Gastroesophageal sphincter (tissue), 3 donors: ENCODE data around the gene LGR5.

Experiments used
- POLR2A ChIP-seq, 2 donors: fragments of 450-650 bp; IDR thresholded peaks; one replicate each; pipeline ENCODE4 v1.6.1; 2017; ENCODE audit warnings: antibody characterized with exemption in 2 of 2, mild to moderate bottlenecking in 2 of 2, moderate library complexity in 1 of 2
- POLR2AphosphoS5 ChIP-seq: sonication (generic); formaldehyde crosslinking; IDR thresholded peaks from one replicate; pipeline ENCODE4 v1.6.1; 2017; ENCODE audit warnings: antibody characterized with exemption
- TF ChIP-seq, protein P1 (sequence below), 4 experiments: fragments of 200-600 bp in 2 of 4; fragments of 450-650 bp in 2 of 4; sonication (generic) in 1 of 4; IDR thresholded peaks; one replicate each; pipeline ENCODE4 v1.5.1; 2017 to 2019; ENCODE audit warnings: antibody characterized with exemption in 4 of 4, mild to moderate bottlenecking in 2 of 4, moderate library complexity in 2 of 4

DNA sequence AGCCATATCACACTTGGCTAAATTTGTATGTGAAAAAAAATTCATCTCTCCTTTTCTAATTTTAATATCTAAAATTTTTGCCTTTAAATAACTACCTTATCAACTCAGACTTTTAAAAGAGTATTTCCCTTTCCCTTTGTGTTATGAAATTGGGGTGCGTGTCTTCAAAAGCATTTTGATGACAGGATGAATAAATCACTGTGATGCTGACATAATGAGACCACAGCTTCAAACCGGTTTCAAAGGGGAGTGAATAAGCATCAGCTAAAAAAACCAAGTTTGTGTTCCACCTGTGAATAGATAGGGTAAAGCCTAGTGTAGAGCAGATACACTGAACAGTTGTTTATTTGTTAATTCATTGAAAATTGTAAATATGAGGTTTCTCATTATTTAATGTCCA, 85.0 kb downstream of the LGR5 start:
- TF ChIP-seq, protein P1, sequence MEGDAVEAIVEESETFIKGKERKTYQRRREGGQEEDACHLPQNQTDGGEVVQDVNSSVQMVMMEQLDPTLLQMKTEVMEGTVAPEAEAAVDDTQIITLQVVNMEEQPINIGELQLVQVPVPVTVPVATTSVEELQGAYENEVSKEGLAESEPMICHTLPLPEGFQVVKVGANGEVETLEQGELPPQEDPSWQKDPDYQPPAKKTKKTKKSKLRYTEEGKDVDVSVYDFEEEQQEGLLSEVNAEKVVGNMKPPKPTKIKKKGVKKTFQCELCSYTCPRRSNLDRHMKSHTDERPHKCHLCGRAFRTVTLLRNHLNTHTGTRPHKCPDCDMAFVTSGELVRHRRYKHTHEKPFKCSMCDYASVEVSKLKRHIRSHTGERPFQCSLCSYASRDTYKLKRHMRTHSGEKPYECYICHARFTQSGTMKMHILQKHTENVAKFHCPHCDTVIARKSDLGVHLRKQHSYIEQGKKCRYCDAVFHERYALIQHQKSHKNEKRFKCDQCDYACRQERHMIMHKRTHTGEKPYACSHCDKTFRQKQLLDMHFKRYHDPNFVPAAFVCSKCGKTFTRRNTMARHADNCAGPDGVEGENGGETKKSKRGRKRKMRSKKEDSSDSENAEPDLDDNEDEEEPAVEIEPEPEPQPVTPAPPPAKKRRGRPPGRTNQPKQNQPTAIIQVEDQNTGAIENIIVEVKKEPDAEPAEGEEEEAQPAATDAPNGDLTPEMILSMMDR (IDR thresholded peaks at IDR 0.05): no peak
- TF ChIP-seq POLR2AphosphoS5 (no peak), POLR2A (IDR thresholded peaks at IDR 0.05) (no peak)
